Stimulated activated naive CD8-positive, alpha-beta T cell treated with anti-CD3 and anti-CD28 coated beads, Interleukin-15, Interleukin-2, amounts not matched to agents 100 U/mL and 50 U/mL, for 24 hours (primary cell): ENCODE results near the gene MIPOL1.

ENCODE experiments used
- ATAC-seq: fragments of 150-1000 bp; cut with Tn5 transposase; one replicate; pipeline ENCODE4 v1.10.0; 2021
- DNase-seq: peaks from one replicate; pipeline ENCODE4 v3.0.0; 2021

Gene MIPOL1

DNA sequence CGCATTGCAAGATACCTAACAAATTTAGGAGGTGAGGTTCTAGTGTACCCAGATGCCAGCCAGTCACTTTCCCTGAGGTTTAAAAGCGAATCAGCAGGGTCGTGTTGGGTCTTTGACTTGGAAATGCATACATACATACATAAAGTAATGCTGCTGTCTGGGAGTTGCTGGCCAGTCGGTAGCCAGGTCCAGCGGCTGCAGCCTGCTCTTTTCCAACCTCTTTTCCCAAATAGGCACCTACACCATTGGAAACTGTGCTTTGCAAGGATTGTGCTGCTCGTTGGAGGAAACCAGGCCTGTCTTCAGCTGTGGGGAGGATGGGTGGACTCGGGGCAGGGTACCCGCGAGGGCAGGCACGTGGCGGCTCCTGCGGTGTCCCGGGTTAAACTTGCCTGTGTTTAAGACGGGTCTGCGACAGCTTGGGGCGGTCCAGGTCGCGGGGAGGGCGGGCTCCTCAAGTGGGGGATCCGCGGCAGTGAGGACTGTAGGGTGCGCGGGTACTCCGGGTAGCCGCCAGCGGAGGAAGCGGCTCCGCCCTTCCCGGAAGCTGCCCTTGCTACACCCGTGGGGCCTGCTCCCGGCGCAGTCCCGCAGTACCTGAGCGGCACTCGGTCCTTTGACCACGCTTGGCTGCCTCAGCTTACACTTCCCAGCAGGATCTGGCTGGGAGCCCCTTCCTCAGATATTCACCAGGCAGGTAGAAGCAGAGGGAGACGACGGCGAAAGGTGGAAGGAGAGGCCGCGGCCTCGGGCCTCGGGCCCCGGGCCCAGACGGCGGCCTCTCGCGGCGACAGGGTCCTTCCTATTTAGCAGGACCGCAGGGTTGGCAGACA lies 400.4 kb downstream of the MIPOL1 start:
- ATAC-seq = no peak
- no peak for DNase-seq

GRCh38 chr14:37598747-37599506 lies 401.2 kb downstream of the MIPOL1 start:
- DNase-seq = no peak

DNA sequence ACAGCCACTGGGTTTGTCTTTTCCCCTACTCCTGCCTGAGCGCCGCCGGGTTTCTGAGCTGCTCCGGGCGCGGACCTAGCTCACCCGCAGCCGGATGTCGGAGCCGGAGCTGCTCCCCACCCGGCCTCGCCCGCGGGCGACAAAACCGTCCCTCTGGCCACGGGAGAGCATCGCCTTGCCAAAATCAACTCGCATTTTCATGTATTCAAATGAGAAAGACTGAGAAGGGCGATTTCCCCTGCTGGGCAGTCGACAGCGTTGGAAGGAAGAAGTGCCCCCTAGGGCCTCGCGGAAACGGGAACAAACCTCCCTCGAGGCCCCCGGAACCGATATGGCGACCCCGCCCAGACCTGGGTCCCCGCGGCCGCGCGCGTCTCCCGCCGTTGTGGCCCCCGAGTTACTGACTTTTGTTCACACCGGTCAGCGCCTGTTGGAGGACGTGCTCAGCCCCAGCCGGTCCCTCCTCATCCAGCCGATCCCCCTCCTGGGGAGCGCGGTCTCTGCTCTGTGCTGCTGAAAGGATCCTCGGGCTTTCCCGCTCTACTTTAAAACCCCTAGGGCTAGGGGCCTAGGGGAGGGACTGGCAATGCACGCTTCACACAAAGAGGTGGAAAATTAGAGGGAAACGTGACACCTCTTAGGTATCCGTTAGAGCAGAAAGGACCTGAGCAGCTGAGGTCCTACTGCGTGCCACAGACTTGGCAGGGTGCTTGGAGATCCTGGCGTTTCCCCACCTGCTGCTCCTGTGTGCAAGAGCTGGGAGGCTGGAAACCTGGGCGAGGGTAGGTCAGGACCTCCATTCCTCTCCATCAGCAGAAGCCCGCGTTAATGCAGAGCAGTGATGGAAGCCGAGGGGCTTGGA lies 402.0 kb downstream of the MIPOL1 start:
- no peak for ATAC-seq

More at GRCh38 chr14:37598747-37599506, 401.2 kb downstream of the MIPOL1 start:
- no peak for ATAC-seq

DNA sequence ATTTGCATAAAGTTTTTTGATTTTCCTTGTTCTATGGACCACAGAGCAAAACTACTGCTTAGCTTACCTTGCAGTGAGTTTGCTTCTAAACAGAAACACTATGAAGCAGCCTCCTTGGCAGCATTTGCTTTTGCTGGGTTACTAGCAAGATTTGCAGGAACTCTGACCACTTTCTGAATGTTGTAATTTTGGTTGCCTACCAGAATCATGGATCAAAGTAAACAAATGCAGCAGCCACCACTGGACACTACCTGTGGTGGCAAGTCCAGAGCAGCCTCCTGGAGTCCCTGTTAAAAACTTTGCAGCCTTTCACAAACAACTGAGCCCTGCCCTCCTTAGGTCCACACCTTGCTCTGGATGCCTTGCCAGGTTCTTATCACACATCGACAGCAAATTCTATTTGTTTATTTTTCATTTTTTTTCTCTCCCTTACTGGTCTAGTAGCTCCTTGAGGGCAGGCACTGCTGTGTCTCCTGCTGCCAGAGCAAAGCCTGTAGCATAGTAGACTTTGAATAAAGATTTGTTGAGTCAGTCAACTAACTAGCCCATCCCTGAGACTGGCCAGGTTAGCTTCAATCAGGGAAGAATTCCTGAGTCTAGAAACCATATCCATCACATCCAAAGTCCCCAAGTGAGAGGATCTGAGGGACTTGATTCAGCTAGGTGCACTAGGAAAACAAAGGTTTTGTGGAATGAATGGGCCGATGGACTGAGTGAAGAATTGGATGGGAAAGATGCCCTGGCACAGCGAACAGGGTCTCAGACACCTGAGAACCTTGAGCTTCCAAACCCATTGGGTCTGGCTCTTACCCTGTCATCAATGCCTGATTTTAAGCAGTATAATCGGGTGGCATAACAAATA lies 403.4 kb downstream of the MIPOL1 start:
- ATAC-seq = no peak
- no peak for DNase-seq

More for the DNA sequence above, 402.0 kb downstream of the MIPOL1 start:
- DNase-seq = no peak

GRCh38 chr14:37601865-37602264 lies 404.1 kb downstream of the MIPOL1 start:
- ATAC-seq (no peak), DNase-seq (no peak)
